Measurements from ENCODE around the gene CNPY4.

CNPY4 gene

DNA sequence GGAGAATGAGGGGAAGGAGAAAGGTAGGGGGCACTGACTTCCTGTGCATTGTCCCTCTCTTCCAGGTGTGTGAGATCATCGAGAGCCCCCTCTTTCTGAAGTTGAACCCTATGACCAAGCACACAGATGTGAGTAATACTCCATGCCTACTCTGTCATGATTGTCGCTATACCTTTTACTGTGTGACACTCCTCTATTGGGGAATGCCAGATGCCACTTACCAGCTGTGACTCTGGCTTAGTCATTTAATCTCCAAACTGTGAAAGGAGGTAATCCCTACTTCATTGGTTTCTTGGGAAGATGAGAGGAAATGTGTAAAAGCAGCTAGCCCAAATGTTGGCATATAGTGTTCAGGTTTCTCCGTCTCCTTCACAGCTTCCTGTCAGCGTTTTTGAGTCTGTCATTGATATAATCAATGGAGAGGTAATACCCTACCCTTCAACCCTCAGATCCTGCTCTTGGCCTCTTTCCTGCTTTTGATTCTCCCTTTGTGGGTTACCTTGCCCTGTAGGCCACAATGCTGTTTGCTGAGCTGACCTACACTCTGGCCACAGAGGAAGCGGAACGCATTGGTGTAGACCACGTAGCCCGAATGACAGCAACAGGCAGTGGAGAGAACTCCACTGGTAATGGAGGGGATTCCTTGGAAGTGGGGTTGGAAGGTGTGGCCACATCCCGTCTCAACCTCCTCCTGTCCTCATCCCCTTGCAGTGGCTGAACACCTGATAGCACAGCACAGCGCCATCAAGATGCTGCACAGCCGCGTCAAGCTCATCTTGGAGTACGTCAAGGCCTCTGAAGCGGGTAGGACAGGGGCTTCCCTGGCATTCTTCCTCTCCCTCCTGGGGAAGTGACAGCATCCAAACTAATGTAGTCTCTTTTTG is 28.7 kb upstream of the CNPY4 start:
- TF ChIP-seq ELF4 (IDR thresholded peaks at IDR 0.05) (no peak), L3MBTL2 (conservative IDR thresholded peaks at IDR 0.05) (no peak), FOXM1 (IDR thresholded peaks at IDR 0.05; ENCODE audit: borderline replicate concordance) (no peak), ZNF384 (IDR thresholded peaks at IDR 0.05) (no peak), HDGF (IDR thresholded peaks at IDR 0.05; ENCODE audit: borderline replicate concordance) (no peak), BHLHE40 (IDR thresholded peaks at IDR 0.05; ENCODE audit: borderline replicate concordance) (no peak), FOXK2 (IDR thresholded peaks at IDR 0.05) (no peak), ARNT (IDR thresholded peaks at IDR 0.05) (no peak), LEF1 (IDR thresholded peaks at IDR 0.05; ENCODE audit: borderline replicate concordance) (no peak), SUZ12 (IDR thresholded peaks at IDR 0.05) (no peak)
- ChIA-PET POLR2A (interaction anchor here (1.0 to 3.9 kb wide), 6 partner anchors 11 to 173 kb away, joined by 3 to 100 read pairs (median 4); partner anchors contain the start of genes AP4M1 and MCM7), CTCF (no interaction called here)
- no peak for DNase-seq (ENCODE audit: extremely low spot score)

DNA sequence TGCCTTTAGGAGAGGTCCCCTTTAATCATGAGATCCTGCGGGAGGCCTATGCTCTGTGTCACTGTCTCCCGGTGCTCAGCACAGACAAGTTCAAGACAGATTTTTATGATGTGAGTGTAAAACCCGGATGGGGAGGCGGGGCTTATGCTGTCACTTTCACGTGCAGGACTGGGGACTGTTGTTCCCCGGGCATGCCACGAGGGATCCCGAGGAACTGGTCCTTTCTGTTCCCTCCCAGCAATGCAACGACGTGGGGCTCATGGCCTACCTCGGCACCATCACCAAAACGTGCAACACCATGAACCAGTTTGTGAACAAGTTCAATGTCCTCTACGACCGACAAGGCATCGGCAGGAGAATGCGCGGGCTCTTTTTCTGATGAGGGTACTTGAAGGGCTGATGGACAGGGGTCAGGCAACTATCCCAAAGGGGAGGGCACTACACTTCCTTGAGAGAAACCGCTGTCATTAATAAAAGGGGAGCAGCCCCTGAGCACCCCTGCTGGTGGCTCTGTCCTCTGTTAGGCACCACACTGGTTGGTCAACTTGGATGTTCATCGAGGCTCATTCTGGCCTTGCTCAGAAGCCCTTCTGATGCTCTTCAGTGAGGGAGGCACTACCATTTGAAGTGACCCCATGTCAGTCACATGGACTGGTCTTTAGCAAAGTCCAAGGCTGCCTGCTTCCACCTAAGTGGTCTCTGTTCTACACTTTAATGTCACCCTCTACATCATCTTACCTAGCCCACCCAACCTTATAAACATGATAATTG is 27.8 kb upstream of the CNPY4 start:
- TF ChIP-seq NFRKB (IDR thresholded peaks at IDR 0.05) (no peak), L3MBTL2 (conservative IDR thresholded peaks at IDR 0.05) (0 out of 2 replicates have a peak, but pooled peaks have one; percentile 15), CTBP1 (IDR thresholded peaks at IDR 0.05; ENCODE audit: borderline replicate concordance) (no peak), ELF4 (IDR thresholded peaks at IDR 0.05) (no peak)
- no peak for DNase-seq (ENCODE audit: extremely low spot score)
- ChIA-PET POLR2A (interaction anchor here (1.0 to 3.9 kb wide), 5 partner anchors 10 to 172 kb away, joined by 3 to 100 read pairs (median 4); partner anchors contain the start of genes AP4M1 and MCM7), CTCF (no interaction called here)

DNA sequence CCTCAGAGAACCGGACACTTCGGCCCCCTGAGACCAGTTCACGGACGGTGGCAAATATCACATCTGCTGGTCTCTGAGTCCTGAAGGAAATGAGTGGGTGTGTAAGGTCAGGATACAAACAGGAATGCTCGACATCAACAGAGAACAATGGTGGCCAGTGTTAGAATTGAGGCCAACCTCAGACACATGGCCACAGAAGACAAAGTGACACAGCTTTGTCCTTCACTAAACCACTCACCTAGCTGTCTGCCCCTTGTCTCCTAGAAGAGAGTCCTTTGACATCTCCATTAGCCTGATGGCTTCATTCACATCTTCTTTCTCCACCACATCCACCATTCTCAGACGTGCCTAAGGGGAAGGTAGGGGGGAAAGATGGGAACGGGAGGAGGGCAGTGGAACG is 26.4 kb upstream of the CNPY4 start:
- POLR2A ChIA-PET = interaction anchor here (0.6 to 2.3 kb wide), 5 partner anchors 9 to 78 kb away, joined by 3 to 38 read pairs (median 3); partner anchors contain the start of genes AP4M1, MCM7 and ZKSCAN1
- TF ChIP-seq LEF1 (IDR thresholded peaks at IDR 0.05; ENCODE audit: borderline replicate concordance) = no peak
- TF ChIP-seq FOXK2 (IDR thresholded peaks at IDR 0.05) = no peak
- no peak for TF ChIP-seq L3MBTL2 (conservative IDR thresholded peaks at IDR 0.05)
- no peak for TF ChIP-seq NFRKB (IDR thresholded peaks at IDR 0.05)
- peak; percentile 23; the same call in 1 of the 2 replicates for TF ChIP-seq ELF4 (IDR thresholded peaks at IDR 0.05)
- DNase-seq (ENCODE audit: extremely low spot score) = no peak
- CTCF ChIA-PET = no interaction called here

DNA sequence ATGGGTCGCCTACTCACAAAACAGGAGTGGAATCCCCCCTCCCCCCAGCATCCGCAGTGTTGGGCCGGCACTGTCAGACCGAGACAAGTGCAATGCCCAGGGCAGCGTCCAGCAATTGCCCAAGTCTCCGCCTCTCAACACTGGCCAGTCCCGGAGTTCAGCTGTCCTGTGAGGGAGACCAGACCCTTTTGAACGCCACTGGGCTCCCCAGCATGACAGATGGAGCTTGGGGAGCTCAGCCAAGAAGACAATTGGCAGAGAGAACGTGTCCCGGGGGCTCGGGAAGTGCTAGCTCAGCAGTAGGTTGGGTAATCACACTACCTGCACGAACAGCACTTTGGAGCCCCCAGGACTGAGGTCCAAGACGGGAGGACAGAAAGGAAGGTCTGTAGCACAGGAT is 25.9 kb upstream of the CNPY4 start:
- ChIA-PET CTCF (no interaction called here), POLR2A (interaction anchor here (1.0 to 2.3 kb wide), 3 partner anchors 8 to 18 kb away, joined by 3 to 38 read pairs (median 3); partner anchors contain the start of genes AP4M1 and MCM7)
- TF ChIP-seq FOXM1 (IDR thresholded peaks at IDR 0.05; ENCODE audit: borderline replicate concordance) (no peak), NFRKB (IDR thresholded peaks at IDR 0.05) (no peak), TARDBP (IDR thresholded peaks at IDR 0.05) (no peak), L3MBTL2 (conservative IDR thresholded peaks at IDR 0.05) (no peak), ARNT (IDR thresholded peaks at IDR 0.05) (no peak), SUZ12 (IDR thresholded peaks at IDR 0.05) (no peak), LEF1 (IDR thresholded peaks at IDR 0.05; ENCODE audit: borderline replicate concordance) (no peak), HDGF (IDR thresholded peaks at IDR 0.05; ENCODE audit: borderline replicate concordance) (no peak), FOXK2 (IDR thresholded peaks at IDR 0.05) (no peak), FOXA1 (IDR thresholded peaks at IDR 0.05) (no peak), BHLHE40 (IDR thresholded peaks at IDR 0.05; ENCODE audit: borderline replicate concordance) (no peak), ELF4 (IDR thresholded peaks at IDR 0.05) (no peak), CTBP1 (IDR thresholded peaks at IDR 0.05; ENCODE audit: borderline replicate concordance) (no peak), ZNF384 (IDR thresholded peaks at IDR 0.05) (no peak), SP1 (IDR thresholded peaks at IDR 0.05) (no peak)
- TF ChIP-seq, protein P1, sequence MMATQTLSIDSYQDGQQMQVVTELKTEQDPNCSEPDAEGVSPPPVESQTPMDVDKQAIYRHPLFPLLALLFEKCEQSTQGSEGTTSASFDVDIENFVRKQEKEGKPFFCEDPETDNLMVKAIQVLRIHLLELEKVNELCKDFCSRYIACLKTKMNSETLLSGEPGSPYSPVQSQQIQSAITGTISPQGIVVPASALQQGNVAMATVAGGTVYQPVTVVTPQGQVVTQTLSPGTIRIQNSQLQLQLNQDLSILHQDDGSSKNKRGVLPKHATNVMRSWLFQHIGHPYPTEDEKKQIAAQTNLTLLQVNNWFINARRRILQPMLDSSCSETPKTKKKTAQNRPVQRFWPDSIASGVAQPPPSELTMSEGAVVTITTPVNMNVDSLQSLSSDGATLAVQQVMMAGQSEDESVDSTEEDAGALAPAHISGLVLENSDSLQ (IDR thresholded peaks at IDR 0.05) = no peak
- DNase-seq (ENCODE audit: extremely low spot score) = no peak

DNA sequence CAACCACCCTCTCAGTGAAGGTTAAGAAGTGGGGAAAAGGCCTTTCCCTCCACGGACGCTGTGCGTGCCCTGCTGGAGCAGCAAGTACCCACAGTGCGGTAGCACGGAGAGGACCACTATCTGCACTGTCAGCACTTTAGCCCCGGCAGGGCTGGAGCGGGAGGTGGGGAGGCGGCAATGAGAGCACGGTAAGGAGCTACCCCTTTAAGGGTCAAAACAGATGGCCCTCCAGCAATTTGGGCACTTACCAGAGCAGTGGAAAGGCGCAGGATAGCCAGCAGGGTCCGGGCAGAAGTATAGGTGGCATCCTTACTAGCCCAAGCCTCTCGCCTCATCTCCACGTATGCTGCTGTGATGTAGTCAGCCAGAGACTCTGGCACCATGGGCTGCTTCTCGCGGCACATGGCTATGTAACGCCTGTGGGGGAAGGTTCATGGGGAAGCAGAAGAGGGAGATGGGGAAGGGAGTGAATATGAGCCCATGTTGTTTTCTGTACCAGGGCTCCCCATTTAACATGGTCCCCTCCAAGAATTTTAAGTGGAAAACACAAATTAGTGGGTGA is 25.4 kb upstream of the CNPY4 start:
- TF ChIP-seq HDGF (IDR thresholded peaks at IDR 0.05; ENCODE audit: borderline replicate concordance) (no peak), SP1 (IDR thresholded peaks at IDR 0.05) (no peak), CTBP1 (IDR thresholded peaks at IDR 0.05; ENCODE audit: borderline replicate concordance) (no peak), ARNT (IDR thresholded peaks at IDR 0.05) (no peak), BHLHE40 (IDR thresholded peaks at IDR 0.05; ENCODE audit: borderline replicate concordance) (no peak), TARDBP (IDR thresholded peaks at IDR 0.05) (no peak), FOXK2 (IDR thresholded peaks at IDR 0.05) (no peak)
- no peak for DNase-seq (ENCODE audit: extremely low spot score)
- CTCF ChIA-PET = no interaction called here
- POLR2A ChIA-PET = interaction anchor here (1.2 to 2.3 kb wide), 2 partner anchors 8 to 10 kb away, joined by 3 to 38 read pairs; partner anchors contain the start of genes AP4M1 and MCM7

DNA sequence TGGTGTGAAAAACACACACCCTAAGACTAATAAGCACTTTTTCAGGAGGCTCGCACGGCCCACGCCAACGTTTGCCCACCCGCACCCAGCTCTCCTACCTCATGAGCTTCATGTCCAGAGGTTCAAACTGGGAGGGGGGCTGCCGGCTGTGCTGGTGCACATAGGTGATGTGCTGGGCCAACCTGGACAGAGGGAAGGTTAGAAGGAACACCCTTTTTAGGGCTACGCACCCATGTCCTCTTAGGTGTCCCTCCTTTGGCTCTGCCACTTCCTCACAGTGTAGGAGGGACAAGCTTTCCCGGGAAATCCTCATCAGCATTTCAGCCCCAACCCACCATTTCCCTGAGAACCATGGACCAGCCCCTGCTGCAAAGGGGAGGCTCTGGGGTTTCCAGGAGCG is 24.1 kb upstream of the CNPY4 start:
- DNase-seq (ENCODE audit: extremely low spot score) = no peak
- TF ChIP-seq TARDBP (IDR thresholded peaks at IDR 0.05) = no peak
- no peak for TF ChIP-seq LEF1 (IDR thresholded peaks at IDR 0.05; ENCODE audit: borderline replicate concordance)
- no peak for TF ChIP-seq SUZ12 (IDR thresholded peaks at IDR 0.05)
- TF ChIP-seq L3MBTL2 (conservative IDR thresholded peaks at IDR 0.05) = no peak
- no peak for TF ChIP-seq CTBP1 (IDR thresholded peaks at IDR 0.05; ENCODE audit: borderline replicate concordance)
- TF ChIP-seq ARNT (IDR thresholded peaks at IDR 0.05) = no peak
- no peak for TF ChIP-seq ZNF384 (IDR thresholded peaks at IDR 0.05)
- no peak for TF ChIP-seq FOXA1 (IDR thresholded peaks at IDR 0.05)
- TF ChIP-seq FOXK2 (IDR thresholded peaks at IDR 0.05) = no peak
- TF ChIP-seq SP1 (IDR thresholded peaks at IDR 0.05) = no peak
- TF ChIP-seq NFRKB (IDR thresholded peaks at IDR 0.05) = no peak
- ChIA-PET CTCF (no interaction called here), POLR2A (interaction anchor here (1.1 to 1.3 kb wide), 3 partner anchors 11 to 54 kb away, joined by 3 to 4 read pairs (median 3); partner anchors contain the start of gene LAMTOR4)

All from HEK293T (cell line).